Measurements from ENCODE around the gene SLC10A7. TPM values are rescaled to one million over a fixed set of nuclear protein-coding genes. Genes with fewer than 3 reads are reported as not detected.

The SLC10A7 gene
- total and polyA plus RNA-seq, 10 of the 15 experiments (the other 5 are each of a cell fraction or from before 2014, with no cell fraction given) = 4.6 to 23.7 (median 15.6) TPM

DNA sequence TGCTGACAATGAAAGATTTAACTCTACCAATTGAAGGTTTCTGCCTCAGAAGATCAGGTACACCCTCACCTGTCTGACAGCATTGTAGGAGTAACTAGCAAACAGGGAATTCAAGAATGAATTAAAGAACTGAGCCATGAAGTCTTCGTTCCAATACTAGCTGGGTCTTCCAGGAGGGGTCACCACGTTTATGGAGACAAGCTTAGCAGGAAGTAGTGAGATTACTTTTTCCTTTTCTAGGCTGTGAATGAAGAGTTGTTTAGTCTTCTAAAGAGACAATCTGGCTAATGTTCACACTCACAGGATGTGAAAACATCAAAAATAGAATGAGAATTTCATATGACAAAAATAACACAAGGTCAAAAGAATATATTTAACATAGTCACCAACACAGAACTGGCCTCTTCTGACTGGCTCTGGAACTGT lies 252.5 kb downstream of the SLC10A7 start (continued):
- TF ChIP-seq, protein P1, sequence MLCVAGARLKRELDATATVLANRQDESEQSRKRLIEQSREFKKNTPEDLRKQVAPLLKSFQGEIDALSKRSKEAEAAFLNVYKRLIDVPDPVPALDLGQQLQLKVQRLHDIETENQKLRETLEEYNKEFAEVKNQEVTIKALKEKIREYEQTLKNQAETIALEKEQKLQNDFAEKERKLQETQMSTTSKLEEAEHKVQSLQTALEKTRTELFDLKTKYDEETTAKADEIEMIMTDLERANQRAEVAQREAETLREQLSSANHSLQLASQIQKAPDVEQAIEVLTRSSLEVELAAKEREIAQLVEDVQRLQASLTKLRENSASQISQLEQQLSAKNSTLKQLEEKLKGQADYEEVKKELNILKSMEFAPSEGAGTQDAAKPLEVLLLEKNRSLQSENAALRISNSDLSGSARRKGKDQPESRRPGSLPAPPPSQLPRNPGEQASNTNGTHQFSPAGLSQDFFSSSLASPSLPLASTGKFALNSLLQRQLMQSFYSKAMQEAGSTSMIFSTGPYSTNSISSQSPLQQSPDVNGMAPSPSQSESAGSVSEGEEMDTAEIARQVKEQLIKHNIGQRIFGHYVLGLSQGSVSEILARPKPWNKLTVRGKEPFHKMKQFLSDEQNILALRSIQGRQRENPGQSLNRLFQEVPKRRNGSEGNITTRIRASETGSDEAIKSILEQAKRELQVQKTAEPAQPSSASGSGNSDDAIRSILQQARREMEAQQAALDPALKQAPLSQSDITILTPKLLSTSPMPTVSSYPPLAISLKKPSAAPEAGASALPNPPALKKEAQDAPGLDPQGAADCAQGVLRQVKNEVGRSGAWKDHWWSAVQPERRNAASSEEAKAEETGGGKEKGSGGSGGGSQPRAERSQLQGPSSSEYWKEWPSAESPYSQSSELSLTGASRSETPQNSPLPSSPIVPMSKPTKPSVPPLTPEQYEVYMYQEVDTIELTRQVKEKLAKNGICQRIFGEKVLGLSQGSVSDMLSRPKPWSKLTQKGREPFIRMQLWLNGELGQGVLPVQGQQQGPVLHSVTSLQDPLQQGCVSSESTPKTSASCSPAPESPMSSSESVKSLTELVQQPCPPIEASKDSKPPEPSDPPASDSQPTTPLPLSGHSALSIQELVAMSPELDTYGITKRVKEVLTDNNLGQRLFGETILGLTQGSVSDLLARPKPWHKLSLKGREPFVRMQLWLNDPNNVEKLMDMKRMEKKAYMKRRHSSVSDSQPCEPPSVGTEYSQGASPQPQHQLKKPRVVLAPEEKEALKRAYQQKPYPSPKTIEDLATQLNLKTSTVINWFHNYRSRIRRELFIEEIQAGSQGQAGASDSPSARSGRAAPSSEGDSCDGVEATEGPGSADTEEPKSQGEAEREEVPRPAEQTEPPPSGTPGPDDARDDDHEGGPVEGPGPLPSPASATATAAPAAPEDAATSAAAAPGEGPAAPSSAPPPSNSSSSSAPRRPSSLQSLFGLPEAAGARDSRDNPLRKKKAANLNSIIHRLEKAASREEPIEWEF (IDR thresholded peaks at IDR 0.05; ENCODE audit: insufficient replicate concordance, low read depth, low read length) = no peak
- peak; percentile 52 to 63; a peak in 2 of 4 replicates for TF ChIP-seq IKZF2 (IDR thresholded peaks at IDR 0.05)
- no peak for TF ChIP-seq RB1 (IDR thresholded peaks at IDR 0.05; ENCODE audit: borderline replicate concordance)
- TF ChIP-seq CHD2 (IDR thresholded peaks at IDR 0.05; ENCODE audit: borderline replicate concordance, low read depth, low read length) = no peak; the same call in 1 of the 2 replicates
- TF ChIP-seq IKZF1 (conservative IDR thresholded peaks at IDR 0.05) = peak; percentile 64
- 0 out of 2 replicates have a peak, but pooled peaks have one; percentile 54 for TF ChIP-seq NBN (IDR thresholded peaks at IDR 0.05)
- peak; percentile 68; the same call in 1 of the 2 replicates for TF ChIP-seq EED (IDR thresholded peaks at IDR 0.05; ENCODE audit: low read depth)
- TF ChIP-seq, protein P2, sequence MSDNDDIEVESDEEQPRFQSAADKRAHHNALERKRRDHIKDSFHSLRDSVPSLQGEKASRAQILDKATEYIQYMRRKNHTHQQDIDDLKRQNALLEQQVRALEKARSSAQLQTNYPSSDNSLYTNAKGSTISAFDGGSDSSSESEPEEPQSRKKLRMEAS (IDR thresholded peaks at IDR 0.05; ENCODE audit: low read depth, low read length) = no peak
- TF ChIP-seq ZNF274 (IDR thresholded peaks at IDR 0.05; ENCODE audit: insufficient read depth, insufficient read length) = no peak
- no peak for TF ChIP-seq STAT3 (IDR thresholded peaks at IDR 0.05; ENCODE audit: low read depth, low read length)
- no peak for TF ChIP-seq TCF7 (IDR thresholded peaks at IDR 0.05; ENCODE audit: borderline replicate concordance)
- no peak for TF ChIP-seq RAD51 (IDR thresholded peaks at IDR 0.05)
- no peak for TF ChIP-seq ATF3 (IDR thresholded peaks at IDR 0.05; ENCODE audit: borderline replicate concordance, extremely low read depth, low read depth, low read length)
- TF ChIP-seq MEF2B (IDR thresholded peaks at IDR 0.05; ENCODE audit: partially characterized antibody, poor library complexity, severe bottlenecking) = peak; percentile 92
- no peak for TF ChIP-seq YBX1 (IDR thresholded peaks at IDR 0.05)
- peak; percentile 30; the same call in 1 of the 2 replicates for TF ChIP-seq PAX5 (IDR thresholded peaks at IDR 0.05; ENCODE audit: borderline replicate concordance, low read depth, low read length)
- TF ChIP-seq KLF5 (IDR thresholded peaks at IDR 0.05; ENCODE audit: partially characterized antibody) = no peak
- TF ChIP-seq ETV6 (conservative IDR thresholded peaks at IDR 0.05 in 1 of 2, IDR thresholded peaks at IDR 0.05 in 1 of 2; ENCODE audit: borderline replicate concordance in 1 of 2, low read depth in 1 of 2) = no peak
- TF ChIP-seq BACH1 (IDR thresholded peaks at IDR 0.05; ENCODE audit: borderline replicate concordance) = no peak
- no peak for TF ChIP-seq REST (IDR thresholded peaks at IDR 0.05; ENCODE audit: low read depth, low read length)
- TF ChIP-seq ZNF207 (IDR thresholded peaks at IDR 0.05; ENCODE audit: borderline replicate concordance) = no peak
